NB4 (cell line): ENCODE data around the gene ARHGAP1.

Experiments
- DNase-seq: peaks from one replicate; pipeline ENCODE4 v3.0.0; 2010; ENCODE audit warnings: low read depth
- H3K4me3 ChIP-seq: one replicate; pipeline ENCODE4 v1.5.1; 2011; ENCODE audit warnings: mild to moderate bottlenecking, low read depth, low read length, moderate library complexity
- MYC ChIP-seq: IDR thresholded peaks from 2 replicates; pipeline ENCODE4 v1.6.1; 2011; ENCODE audit warnings: low read depth, low read length
- POLR2A ChIP-seq: IDR thresholded peaks from 2 replicates; pipeline ENCODE4 v1.6.1; 2011; ENCODE audit warnings: mild to moderate bottlenecking; ENCODE audit not compliant: insufficient read length; ENCODE audit errors: extremely low read depth
- TF ChIP-seq, protein P1 (sequence below): IDR thresholded peaks from one replicate; pipeline ENCODE4 v1.5.1; 2012; ENCODE audit warnings: low read depth, low read length
- TF ChIP-seq, protein P2 (sequence below): IDR thresholded peaks from 2 replicates; pipeline ENCODE4 v1.6.1; 2011; ENCODE audit warnings: low read depth, low read length

Gene ARHGAP1

DNA sequence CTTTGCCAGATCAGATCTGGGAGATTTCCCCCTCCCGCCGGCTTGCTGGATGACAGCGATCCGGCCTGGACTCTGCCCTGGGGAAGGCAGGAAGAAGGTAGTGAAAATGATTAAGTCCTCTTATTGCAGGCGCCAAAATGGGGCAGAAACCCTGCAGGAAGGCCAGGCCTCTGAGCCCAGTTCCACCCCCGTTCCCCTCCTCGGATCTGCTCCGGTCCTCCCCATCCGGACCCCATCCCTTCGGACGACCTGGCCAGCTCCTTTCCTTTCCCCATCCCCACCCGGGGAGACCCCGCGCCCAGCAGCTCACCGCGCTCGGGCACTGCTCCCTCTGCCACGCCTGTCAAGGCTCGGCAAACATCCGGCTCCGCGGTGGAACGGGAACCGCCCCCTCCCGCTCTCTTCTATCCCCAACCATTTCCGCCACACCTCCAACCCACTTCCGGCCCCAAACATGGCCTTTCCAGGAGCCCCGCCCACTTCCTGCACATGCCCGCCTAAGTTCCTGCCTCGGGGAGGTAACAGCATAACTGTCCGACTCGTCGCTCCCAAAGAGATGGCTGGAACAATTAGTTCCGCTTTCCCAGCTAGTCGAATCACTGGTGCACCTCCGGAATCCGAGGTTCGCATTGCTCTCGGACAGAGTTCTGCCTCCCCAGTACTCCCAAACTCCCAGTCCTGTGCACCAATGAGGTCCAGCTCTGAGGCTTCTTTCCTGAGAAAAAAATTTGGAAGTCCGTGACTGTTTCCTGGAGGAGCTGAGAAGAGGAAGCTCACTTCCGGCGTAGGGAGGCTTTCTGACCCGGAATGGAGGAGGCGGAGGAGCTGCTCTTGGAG lies at the start of gene ARHGAP1, which contains the start of gene ZNF408:
TSS of gene ARHGAP1 (minus strand) at position 379 of the 837 bp plus-strand sequence. CDS start 4,512 bp downstream, outside the sequence.
TSS of gene ZNF408 (plus strand) at position 791 of the 837 bp plus-strand sequence. CDS start at position 808, 17 bp downstream.
- TF ChIP-seq POLR2A (peak; percentile 67), MYC (peak; percentile 90)
- TF ChIP-seq, protein P1, sequence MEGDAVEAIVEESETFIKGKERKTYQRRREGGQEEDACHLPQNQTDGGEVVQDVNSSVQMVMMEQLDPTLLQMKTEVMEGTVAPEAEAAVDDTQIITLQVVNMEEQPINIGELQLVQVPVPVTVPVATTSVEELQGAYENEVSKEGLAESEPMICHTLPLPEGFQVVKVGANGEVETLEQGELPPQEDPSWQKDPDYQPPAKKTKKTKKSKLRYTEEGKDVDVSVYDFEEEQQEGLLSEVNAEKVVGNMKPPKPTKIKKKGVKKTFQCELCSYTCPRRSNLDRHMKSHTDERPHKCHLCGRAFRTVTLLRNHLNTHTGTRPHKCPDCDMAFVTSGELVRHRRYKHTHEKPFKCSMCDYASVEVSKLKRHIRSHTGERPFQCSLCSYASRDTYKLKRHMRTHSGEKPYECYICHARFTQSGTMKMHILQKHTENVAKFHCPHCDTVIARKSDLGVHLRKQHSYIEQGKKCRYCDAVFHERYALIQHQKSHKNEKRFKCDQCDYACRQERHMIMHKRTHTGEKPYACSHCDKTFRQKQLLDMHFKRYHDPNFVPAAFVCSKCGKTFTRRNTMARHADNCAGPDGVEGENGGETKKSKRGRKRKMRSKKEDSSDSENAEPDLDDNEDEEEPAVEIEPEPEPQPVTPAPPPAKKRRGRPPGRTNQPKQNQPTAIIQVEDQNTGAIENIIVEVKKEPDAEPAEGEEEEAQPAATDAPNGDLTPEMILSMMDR, result no peak
- TF ChIP-seq, protein P2, sequence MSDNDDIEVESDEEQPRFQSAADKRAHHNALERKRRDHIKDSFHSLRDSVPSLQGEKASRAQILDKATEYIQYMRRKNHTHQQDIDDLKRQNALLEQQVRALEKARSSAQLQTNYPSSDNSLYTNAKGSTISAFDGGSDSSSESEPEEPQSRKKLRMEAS, result peak; percentile 87
- DNase-seq, result peak; percentile 99
- H3K4me3 ChIP-seq, result peak within 1 kb of the TSS; percentile 100

DNA sequence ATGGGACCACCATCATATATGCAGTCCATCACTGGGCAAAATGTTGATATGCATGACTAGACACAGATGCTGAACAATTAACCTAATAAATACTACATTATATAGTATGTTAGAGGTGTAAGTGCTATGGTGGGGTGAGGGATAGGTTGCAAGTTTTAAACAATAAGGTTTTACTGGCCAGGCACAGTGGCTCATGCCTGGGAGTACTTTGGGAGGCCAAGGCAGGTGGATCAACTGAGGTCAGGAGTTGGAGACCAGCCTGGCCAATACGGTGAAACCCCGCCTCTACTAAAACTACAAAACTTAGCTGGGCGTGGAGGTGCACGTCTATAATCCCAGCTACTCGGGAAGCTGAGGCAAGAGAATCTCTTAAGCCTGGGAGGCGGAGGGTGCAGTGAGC lies 46.7 kb upstream of the ARHGAP1 start:
- TF ChIP-seq, protein P1, result no peak
- TF ChIP-seq, protein P2, result no peak
- H3K4me3 ChIP-seq, result no peak overlapping the region
- no peak for DNase-seq

DNA sequence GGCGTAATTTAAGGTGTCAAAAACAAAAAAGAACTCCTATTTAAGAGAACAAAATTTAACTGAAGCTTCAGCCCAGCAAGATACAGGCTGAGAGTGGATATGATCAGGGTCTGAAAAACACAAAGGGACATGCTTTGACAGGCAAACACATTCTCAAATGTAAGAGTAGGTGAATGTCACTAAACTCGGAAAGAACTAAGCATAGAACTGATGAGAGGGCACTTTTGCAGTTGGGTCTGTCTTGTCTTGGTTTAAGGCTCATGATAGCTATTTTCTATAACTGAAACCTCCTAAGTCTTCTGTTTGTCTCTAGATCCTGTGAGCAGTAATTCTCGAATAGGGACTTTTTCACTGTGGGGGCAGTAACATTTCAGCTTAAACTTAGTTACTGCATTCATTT lies 45.6 kb upstream of the ARHGAP1 start:
- TF ChIP-seq, protein P1, result no peak
- no peak for TF ChIP-seq POLR2A
- TF ChIP-seq, protein P2, result no peak
- no peak for TF ChIP-seq MYC
- DNase-seq, result no peak
- no peak overlapping the region for H3K4me3 ChIP-seq

DNA sequence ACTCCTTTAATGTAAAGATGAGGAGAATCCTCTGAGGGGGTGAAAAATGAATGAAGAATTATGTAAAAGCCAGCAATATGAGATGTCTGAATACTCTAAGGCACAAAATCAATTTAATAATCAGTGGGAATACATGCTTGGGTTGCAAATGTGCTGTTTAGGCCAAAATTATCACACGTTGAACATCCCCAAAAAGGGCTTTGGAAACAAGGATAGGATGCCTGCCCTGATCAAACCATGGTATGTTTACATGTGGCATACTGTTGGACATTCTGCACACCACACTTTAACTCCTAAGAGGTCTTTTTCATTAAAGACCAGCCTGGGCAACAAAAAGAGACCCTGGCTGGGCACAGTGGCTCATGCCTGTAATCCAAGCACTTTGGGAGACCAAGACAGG lies 44.9 kb upstream of the ARHGAP1 start:
- DNase-seq, result no peak
- H3K4me3 ChIP-seq, result no peak overlapping the region
- TF ChIP-seq, protein P2, result no peak
- TF ChIP-seq MYC (no peak), POLR2A (no peak)
- TF ChIP-seq, protein P1, result no peak

DNA sequence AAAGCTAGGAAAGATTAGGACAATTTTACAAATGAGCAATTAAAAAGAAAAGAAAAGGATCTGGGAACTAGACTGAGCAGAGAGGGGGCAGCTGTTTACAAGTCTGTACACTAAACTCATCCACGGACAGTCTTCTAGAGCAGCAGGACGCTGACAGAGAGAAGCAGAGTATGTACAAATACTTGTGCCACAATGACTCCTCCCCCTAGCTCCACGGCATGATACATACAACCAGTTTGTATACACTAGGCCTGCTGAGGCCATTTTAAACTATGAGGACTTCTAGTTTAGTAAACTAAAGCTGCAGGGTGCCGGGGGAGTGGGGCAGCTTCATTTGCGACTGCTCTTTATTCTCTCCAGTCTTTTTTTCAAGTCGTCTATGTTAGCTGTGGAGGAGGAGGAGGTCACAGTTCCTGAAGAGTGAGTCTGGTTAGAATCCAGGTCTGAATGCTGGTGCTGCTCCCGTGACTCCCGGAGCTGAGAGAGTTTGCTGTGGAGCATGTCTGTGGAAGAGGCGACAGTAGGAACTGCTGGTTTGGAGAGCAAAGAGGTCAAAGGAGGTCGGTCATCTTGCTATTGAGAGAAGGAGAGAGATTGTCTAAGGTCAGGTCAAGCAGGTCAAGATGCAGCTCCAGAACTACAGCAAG lies 43.4 kb upstream of the ARHGAP1 start:
- no peak for DNase-seq
- TF ChIP-seq MYC (no peak), POLR2A (no peak)
- TF ChIP-seq, protein P2, result no peak
- TF ChIP-seq, protein P1, result no peak
- H3K4me3 ChIP-seq, result no peak overlapping the region
